ENCODE measurements around the gene BBS9.

BBS9 gene

DNA sequence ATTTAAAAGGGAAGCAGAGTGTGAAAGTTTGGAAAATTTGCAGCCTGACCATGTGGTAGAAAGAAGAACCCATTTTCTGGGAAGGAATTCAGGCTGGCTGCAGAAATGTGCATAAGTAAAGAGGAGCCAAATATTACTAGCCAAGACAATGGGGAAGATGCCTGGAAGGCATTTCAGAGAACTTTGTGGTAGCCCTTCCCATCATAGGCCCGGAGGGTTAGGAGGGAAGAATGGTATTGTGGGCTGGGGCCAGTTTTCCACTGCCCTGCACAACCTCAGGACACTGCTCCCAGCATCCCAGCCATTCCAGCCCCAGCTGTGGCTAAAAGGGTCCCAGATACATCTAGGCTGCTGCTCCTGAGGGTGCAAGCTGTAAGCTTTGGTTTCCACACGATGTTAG, 497.5 kb downstream of the BBS9 start:
- H3K9me3 ChIP-seq (ENCODE audit: insufficient read depth, low read length) = no peaks in the 10 kb centered on the region
- H4K20me1 ChIP-seq (ENCODE audit: insufficient read depth, low read length) = no peaks in the 10 kb centered on the region
- H3K79me2 ChIP-seq (ENCODE audit: low read length) = no peaks in the 10 kb centered on the region
- H3K27me3 ChIP-seq (ENCODE audit: low read depth, low read length) = no peaks in the 10 kb centered on the region
- TF ChIP-seq CTCF (IDR thresholded peaks at IDR 0.05; ENCODE audit: low read depth, low read length) = no peak
- no peak for TF ChIP-seq EZH2phosphoT487 (IDR thresholded peaks at IDR 0.05; ENCODE audit: low read depth)
- H3K36me3 ChIP-seq (replicated peaks; ENCODE audit: low read depth, low read length) = no peaks in the 10 kb centered on the region
- no peak overlapping the region for H2AFZ ChIP-seq (ENCODE audit: low read depth, low read length)
- peaks cover 7% of the 10 kb centered on the region for H3K4me1 ChIP-seq (ENCODE audit: low read length)
- H3K4me3 ChIP-seq (ENCODE audit: low read length) = no peak overlapping the region
- no peak overlapping the region for H3K4me2 ChIP-seq (ENCODE audit: low read length)
- H3K27ac ChIP-seq (ENCODE audit: low read length) = no peak overlapping the region
- no peak overlapping the region for H3K9ac ChIP-seq (ENCODE audit: low read length)

GRCh38 chr7:33627741-33628140, 498.4 kb downstream of the BBS9 start:
- no peak overlapping the region for H3K4me2 ChIP-seq (ENCODE audit: low read length)
- no peak overlapping the region for H2AFZ ChIP-seq (ENCODE audit: low read depth, low read length)
- H4K20me1 ChIP-seq (ENCODE audit: insufficient read depth, low read length) = no peaks in the 10 kb centered on the region
- no peak for TF ChIP-seq CTCF (IDR thresholded peaks at IDR 0.05; ENCODE audit: low read depth, low read length)
- no peak for TF ChIP-seq EZH2phosphoT487 (IDR thresholded peaks at IDR 0.05; ENCODE audit: low read depth)
- H3K4me1 ChIP-seq (ENCODE audit: low read length) = peaks cover 7% of the 10 kb centered on the region
- H3K4me3 ChIP-seq (ENCODE audit: low read length) = no peak overlapping the region
- no peak overlapping the region for H3K9ac ChIP-seq (ENCODE audit: low read length)
- no peaks in the 10 kb centered on the region for H3K9me3 ChIP-seq (ENCODE audit: insufficient read depth, low read length)
- H3K36me3 ChIP-seq (replicated peaks; ENCODE audit: low read depth, low read length) = no peaks in the 10 kb centered on the region
- no peak overlapping the region for H3K27ac ChIP-seq (ENCODE audit: low read length)
- no peaks in the 10 kb centered on the region for H3K27me3 ChIP-seq (ENCODE audit: low read depth, low read length)
- H3K79me2 ChIP-seq (ENCODE audit: low read length) = no peaks in the 10 kb centered on the region

GRCh38 chr7:33628894-33629293, 499.5 kb downstream of the BBS9 start:
- Histone ChIP-seq H2AFZ (ENCODE audit: low read depth, low read length) (no peak overlapping the region), H3K79me2 (ENCODE audit: low read length) (no peaks in the 10 kb centered on the region), H3K9me3 (ENCODE audit: insufficient read depth, low read length) (no peaks in the 10 kb centered on the region), H3K27me3 (ENCODE audit: low read depth, low read length) (no peaks in the 10 kb centered on the region), H3K4me2 (ENCODE audit: low read length) (no peak overlapping the region), H3K4me1 (ENCODE audit: low read length) (peaks cover 7% of the 10 kb centered on the region), H4K20me1 (ENCODE audit: insufficient read depth, low read length) (no peaks in the 10 kb centered on the region), H3K4me3 (ENCODE audit: low read length) (no peak overlapping the region), H3K9ac (ENCODE audit: low read length) (no peak overlapping the region), H3K36me3 (replicated peaks; ENCODE audit: low read depth, low read length) (no peaks in the 10 kb centered on the region), H3K27ac (ENCODE audit: low read length) (no peak overlapping the region)
- no peak for TF ChIP-seq EZH2phosphoT487 (IDR thresholded peaks at IDR 0.05; ENCODE audit: low read depth)

DNA sequence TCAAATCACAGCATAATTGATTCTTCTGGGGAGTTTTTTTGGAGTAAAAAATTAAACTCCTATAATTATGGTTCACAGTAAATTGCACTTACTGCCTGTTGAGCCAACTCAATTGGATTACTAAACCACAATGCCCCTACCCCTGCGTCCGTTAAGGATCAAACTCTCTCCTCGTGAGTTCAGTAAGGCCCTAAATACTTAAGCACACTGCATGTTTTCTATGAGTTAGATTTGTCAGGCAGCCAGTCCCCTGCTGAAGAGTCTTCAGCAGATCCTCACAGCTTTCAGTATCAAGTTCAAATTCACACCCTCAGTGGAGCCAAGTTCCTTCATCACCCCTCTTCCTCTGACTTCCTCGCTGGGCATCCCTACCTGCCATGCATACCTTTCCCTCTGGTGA, 501.0 kb downstream of the BBS9 start:
- no peak overlapping the region for H3K27ac ChIP-seq (ENCODE audit: low read length)
- no peaks in the 10 kb centered on the region for H3K9me3 ChIP-seq (ENCODE audit: insufficient read depth, low read length)
- no peak overlapping the region for H3K9ac ChIP-seq (ENCODE audit: low read length)
- H3K36me3 ChIP-seq (replicated peaks; ENCODE audit: low read depth, low read length) = no peaks in the 10 kb centered on the region
- no peak overlapping the region for H2AFZ ChIP-seq (ENCODE audit: low read depth, low read length)
- no peaks in the 10 kb centered on the region for H3K79me2 ChIP-seq (ENCODE audit: low read length)
- H3K27me3 ChIP-seq (ENCODE audit: low read depth, low read length) = no peaks in the 10 kb centered on the region
- H3K4me1 ChIP-seq (ENCODE audit: low read length) = peaks cover 7% of the 10 kb centered on the region
- TF ChIP-seq EZH2phosphoT487 (IDR thresholded peaks at IDR 0.05; ENCODE audit: low read depth) = no peak
- no peak for TF ChIP-seq CTCF (IDR thresholded peaks at IDR 0.05; ENCODE audit: low read depth, low read length)
- H4K20me1 ChIP-seq (ENCODE audit: insufficient read depth, low read length) = no peaks in the 10 kb centered on the region
- no peak overlapping the region for H3K4me2 ChIP-seq (ENCODE audit: low read length)
- no peak overlapping the region for H3K4me3 ChIP-seq (ENCODE audit: low read length)

DNA sequence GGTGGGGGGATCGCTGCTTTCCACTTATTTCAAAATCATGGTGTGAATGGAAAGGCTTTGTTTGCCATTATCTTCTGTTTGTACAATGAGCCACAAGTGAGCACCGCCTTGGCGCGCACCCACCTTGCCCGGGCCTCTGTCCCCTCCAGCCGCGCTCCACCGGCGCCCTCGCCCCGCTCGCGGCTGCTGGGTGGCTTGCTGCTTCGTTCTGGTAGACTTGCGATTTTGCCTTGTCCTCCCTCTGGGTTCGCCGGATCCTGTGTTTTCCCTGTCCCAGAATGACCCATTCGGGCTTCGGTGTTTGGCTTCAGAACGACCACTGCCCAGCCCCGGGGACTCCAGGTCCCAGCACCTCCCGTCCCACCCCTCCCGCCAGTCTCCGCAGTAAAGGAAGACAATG, 503.0 kb downstream of the BBS9 start:
- Histone ChIP-seq H3K4me2 (ENCODE audit: low read length) (no peak overlapping the region), H3K79me2 (ENCODE audit: low read length) (no peaks in the 10 kb centered on the region), H3K36me3 (replicated peaks; ENCODE audit: low read depth, low read length) (no peaks in the 10 kb centered on the region), H3K4me1 (ENCODE audit: low read length) (no peaks in the 10 kb centered on the region), H3K4me3 (ENCODE audit: low read length) (no peak overlapping the region), H2AFZ (ENCODE audit: low read depth, low read length) (no peak overlapping the region), H3K9ac (ENCODE audit: low read length) (no peak overlapping the region), H3K27me3 (ENCODE audit: low read depth, low read length) (no peaks in the 10 kb centered on the region), H3K9me3 (ENCODE audit: insufficient read depth, low read length) (no peaks in the 10 kb centered on the region), H3K27ac (ENCODE audit: low read length) (no peak overlapping the region), H4K20me1 (ENCODE audit: insufficient read depth, low read length) (no peaks in the 10 kb centered on the region)
- TF ChIP-seq CTCF (IDR thresholded peaks at IDR 0.05; ENCODE audit: low read depth, low read length) (no peak), EZH2phosphoT487 (IDR thresholded peaks at IDR 0.05; ENCODE audit: low read depth) (no peak)

Measured in OCI-LY3 (cell line).